GM23338 (cell line): ENCODE results near the gene FAM217B.

ENCODE experiments used
- CREB1 ChIP-seq: fragments of 250-450 bp; sonication (Bioruptor Pico); IDR thresholded peaks from 2 replicates; pipeline ENCODE4 v1.5.0; 2020; ENCODE audit warnings: low read depth, mild to moderate bottlenecking, moderate library complexity
- CTCF ChIP-seq, 2 experiments: fragments of 200-600 bp in 1 of 2; sonication (generic) in 1 of 2; conservative IDR thresholded peaks; 2 replicates each; pipeline versions ENCODE4 v1.5.1 to v1.6.1; 2016 to 2017; ENCODE audit warnings: antibody characterized with exemption in 2 of 2, low read depth in 2 of 2, mild to moderate bottlenecking in 2 of 2, moderate library complexity in 1 of 2
- ETS1 ChIP-seq: IDR thresholded peaks from 2 replicates; pipeline ENCODE4 v1.6.1; 2016; ENCODE audit warnings: antibody characterized with exemption
- EZH2 ChIP-seq: fragments of 200-600 bp; sonication (generic); IDR thresholded peaks from one replicate; pipeline ENCODE4 v1.8.0; 2017; ENCODE audit warnings: antibody characterized with exemption, mild to moderate bottlenecking, low read depth; ENCODE audit not compliant: unreplicated experiment
- EZH2phosphoT487 ChIP-seq: fragments of 200-600 bp; sonication (generic); IDR thresholded peaks from one replicate; pipeline ENCODE4 v1.8.1; 2018; ENCODE audit warnings: antibody characterized with exemption; ENCODE audit not compliant: unreplicated experiment
- JUNB ChIP-seq: IDR thresholded peaks from one replicate; pipeline ENCODE4 v1.6.1; 2016; ENCODE audit warnings: antibody characterized with exemption; ENCODE audit not compliant: unreplicated experiment
- POLR2AphosphoS5 ChIP-seq: IDR thresholded peaks from 2 replicates; pipeline ENCODE4 v1.6.1; 2016; ENCODE audit warnings: antibody characterized with exemption, low read depth
- REST ChIP-seq: IDR thresholded peaks from one replicate; pipeline ENCODE4 v1.6.1; 2018; ENCODE audit warnings: antibody characterized with exemption; ENCODE audit not compliant: unreplicated experiment
- STAT1 ChIP-seq: IDR thresholded peaks from one replicate; pipeline ENCODE4 v1.6.1; 2016; ENCODE audit warnings: antibody characterized with exemption; ENCODE audit not compliant: unreplicated experiment
- ZNF331 ChIP-seq: fragments of 250-450 bp; sonication (Bioruptor Pico); IDR thresholded peaks from 2 replicates; pipeline ENCODE4 v1.5.0; 2020; ENCODE audit warnings: low read depth, mild to moderate bottlenecking, moderate library complexity

- TF ChIP-seq CTCF (conservative IDR thresholded peaks at IDR 0.05; ENCODE audit: low read depth in 2 of 2): no peak
- TF ChIP-seq EZH2phosphoT487: no peak
- TF ChIP-seq EZH2: no peak
- TF ChIP-seq POLR2AphosphoS5: no peak
- no peak for TF ChIP-seq JUNB
- no peak for TF ChIP-seq REST
- TF ChIP-seq ETS1: no peak
- TF ChIP-seq CREB1 (CRISPR knock-in tag): no peak
- no peak for TF ChIP-seq ZNF331 (CRISPR knock-in tag)
- no peak for TF ChIP-seq STAT1
These were observed 36.9 kb downstream of the FAM217B start for GRCh38 chr20:59977086-59977485.
